ENCODE measurements around the gene CYP2W1.
A peak's percentile ranks its signal among the peaks of the same experiment; 100 is the strongest.
"Not testable (repeated sequence)": the region's sequence is repeated elsewhere in the genome, so short reads cannot be mapped to it uniquely, and the experiment has no call there.

CYP2W1 gene

GRCh38 chr7:983004-983615 lies at the start of gene CYP2W1:
TSS of gene CYP2W1 (plus strand) at chr7:983181. CDS start at chr7:983212, 31 bp downstream.
- no peaks in the 10 kb centered on the region for H3K9me3 Mint-ChIP-seq
- no peaks in the 10 kb centered on the region for H3K4me1 Mint-ChIP-seq
- ATAC-seq (replicated peaks; ENCODE audit: extremely low read depth, poor library complexity, severe bottlenecking) (no peak), DNase-seq (ENCODE audit: low spot score in 2 of 2) (no peak)
- peaks cover 2% of the 10 kb centered on the region for H3K36me3 Mint-ChIP-seq (ENCODE audit: insufficient read depth)
- H3K4me3 Mint-ChIP-seq, result no peak within 1 kb of the TSS
- H3K27me3 Mint-ChIP-seq, result peaks cover 15% of the 10 kb centered on the region
- no peak within 1 kb of the TSS for H3K27ac Mint-ChIP-seq (ENCODE audit: low read depth)

- Mint-ChIP-seq H3K27ac (ENCODE audit: low read depth) (no peak overlapping the region), H3K9me3 (no peaks in the 10 kb centered on the region), H3K27me3 (no peaks in the 10 kb centered on the region), H3K4me1 (peaks cover 18% of the 10 kb centered on the region), H3K4me3 (no peak overlapping the region), H3K36me3 (ENCODE audit: insufficient read depth) (peaks cover 12% of the 10 kb centered on the region)
- DNase-seq (ENCODE audit: low spot score in 2 of 2) (no peak), ATAC-seq (replicated peaks; ENCODE audit: extremely low read depth, poor library complexity, severe bottlenecking) (no peak)
Measured at GRCh38 chr7:934469-935163, 48.4 kb upstream of the CYP2W1 start.

- Mint-ChIP-seq H3K4me3 (no peak overlapping the region), H3K27ac (ENCODE audit: low read depth) (peak overlapping the region; percentile 53), H3K36me3 (ENCODE audit: insufficient read depth) (peaks cover 8% of the 10 kb centered on the region), H3K9me3 (peaks cover 4% of the 10 kb centered on the region), H3K4me1 (peaks cover 18% of the 10 kb centered on the region), H3K27me3 (no peaks in the 10 kb centered on the region)
- DNase-seq (ENCODE audit: low spot score in 2 of 2) (no peak), ATAC-seq (replicated peaks; ENCODE audit: extremely low read depth, poor library complexity, severe bottlenecking) (no peak)
Measured at GRCh38 chr7:935164-935873, 47.7 kb upstream of the CYP2W1 start.

- Mint-ChIP-seq H3K9me3 (peaks cover 5% of the 10 kb centered on the region), H3K4me3 (peak overlapping the region; percentile 13), H3K36me3 (ENCODE audit: insufficient read depth) (peaks cover 8% of the 10 kb centered on the region), H3K4me1 (peaks cover 20% of the 10 kb centered on the region), H3K27me3 (no peaks in the 10 kb centered on the region), H3K27ac (ENCODE audit: low read depth) (peak overlapping the region; percentile 53)
- ATAC-seq (replicated peaks; ENCODE audit: extremely low read depth, poor library complexity, severe bottlenecking), result no peak
- no peak for DNase-seq (ENCODE audit: low spot score in 2 of 2)
Measured at GRCh38 chr7:935874-936385, 47.1 kb upstream of the CYP2W1 start.

- peak overlapping the region; percentile 46 for H3K27ac Mint-ChIP-seq (ENCODE audit: low read depth)
- peak overlapping the region; percentile 13 for H3K4me3 Mint-ChIP-seq
- peaks cover 25% of the 10 kb centered on the region for H3K4me1 Mint-ChIP-seq
Measured at GRCh38 chr7:936386-937054, 46.5 kb upstream of the CYP2W1 start.

GRCh38 chr7:937856-938484 lies 45.0 kb upstream of the CYP2W1 start:
- Mint-ChIP-seq H3K27me3 (no peaks in the 10 kb centered on the region), H3K4me1 (peaks cover 32% of the 10 kb centered on the region), H3K27ac (ENCODE audit: low read depth) (no peak overlapping the region)

More at GRCh38 chr7:936386-937054, 46.5 kb upstream of the CYP2W1 start:
- ATAC-seq (replicated peaks; ENCODE audit: extremely low read depth, poor library complexity, severe bottlenecking) (no peak), DNase-seq (ENCODE audit: low spot score in 2 of 2) (no peak)
- H3K27me3 Mint-ChIP-seq, result no peaks in the 10 kb centered on the region
- peaks cover 8% of the 10 kb centered on the region for H3K36me3 Mint-ChIP-seq (ENCODE audit: insufficient read depth)
- peaks cover 5% of the 10 kb centered on the region for H3K9me3 Mint-ChIP-seq

GRCh38 chr7:938546-939185 lies 44.3 kb upstream of the CYP2W1 start:
- peaks cover 32% of the 10 kb centered on the region for H3K4me1 Mint-ChIP-seq
- H3K9me3 Mint-ChIP-seq, result peaks cover 5% of the 10 kb centered on the region
- no peak overlapping the region for H3K27ac Mint-ChIP-seq (ENCODE audit: low read depth)
- H3K4me3 Mint-ChIP-seq, result no peak overlapping the region
- ATAC-seq (replicated peaks; ENCODE audit: extremely low read depth, poor library complexity, severe bottlenecking), result no peak
- H3K27me3 Mint-ChIP-seq, result no peaks in the 10 kb centered on the region
- peaks cover 6% of the 10 kb centered on the region for H3K36me3 Mint-ChIP-seq (ENCODE audit: insufficient read depth)
- DNase-seq (ENCODE audit: low spot score in 2 of 2), result no peak

More at GRCh38 chr7:937856-938484, 45.0 kb upstream of the CYP2W1 start:
- H3K36me3 Mint-ChIP-seq (ENCODE audit: insufficient read depth), result peaks cover 6% of the 10 kb centered on the region
- DNase-seq (ENCODE audit: low spot score in 2 of 2) (no peak), ATAC-seq (replicated peaks; ENCODE audit: extremely low read depth, poor library complexity, severe bottlenecking) (no peak)
- no peak overlapping the region for H3K4me3 Mint-ChIP-seq
- H3K9me3 Mint-ChIP-seq, result peaks cover 5% of the 10 kb centered on the region

GRCh38 chr7:939843-940242 lies 43.1 kb upstream of the CYP2W1 start:
- H3K4me1 Mint-ChIP-seq, result peaks cover 32% of the 10 kb centered on the region
- H3K36me3 Mint-ChIP-seq (ENCODE audit: insufficient read depth), result peaks cover 6% of the 10 kb centered on the region
- peaks cover 5% of the 10 kb centered on the region for H3K9me3 Mint-ChIP-seq
- DNase-seq (ENCODE audit: low spot score in 2 of 2) (no peak), ATAC-seq (replicated peaks; ENCODE audit: extremely low read depth, poor library complexity, severe bottlenecking) (no peak)
- no peaks in the 10 kb centered on the region for H3K27me3 Mint-ChIP-seq
- H3K27ac Mint-ChIP-seq (ENCODE audit: low read depth), result peak overlapping the region; percentile 83
- no peak overlapping the region for H3K4me3 Mint-ChIP-seq

- Mint-ChIP-seq H3K4me1 (peaks cover 31% of the 10 kb centered on the region), H3K9me3 (peaks cover 5% of the 10 kb centered on the region), H3K36me3 (ENCODE audit: insufficient read depth) (peaks cover 6% of the 10 kb centered on the region), H3K4me3 (no peak overlapping the region), H3K27ac (ENCODE audit: low read depth) (peak overlapping the region; percentile 87), H3K27me3 (no peaks in the 10 kb centered on the region)
- DNase-seq (ENCODE audit: low spot score in 2 of 2) (no peak), ATAC-seq (replicated peaks; ENCODE audit: extremely low read depth, poor library complexity, severe bottlenecking) (no peak)
Measured at GRCh38 chr7:940599-941408, 42.2 kb upstream of the CYP2W1 start.

- not testable (repeated sequence) for H3K36me3 Mint-ChIP-seq (ENCODE audit: insufficient read depth); H3K27ac Mint-ChIP-seq (ENCODE audit: low read depth); DNase-seq (ENCODE audit: low spot score in 2 of 2); H3K4me3 Mint-ChIP-seq; H3K9me3 Mint-ChIP-seq; ATAC-seq (replicated peaks; ENCODE audit: extremely low read depth, poor library complexity, severe bottlenecking); H3K27me3 Mint-ChIP-seq
- H3K4me1 Mint-ChIP-seq, result peaks cover 29% of the 10 kb centered on the region
Measured at GRCh38 chr7:943793-944192, 39.2 kb upstream of the CYP2W1 start.

- Mint-ChIP-seq H3K27me3 (no peaks in the 10 kb centered on the region), H3K9me3 (peaks cover 5% of the 10 kb centered on the region), H3K4me3 (no peak overlapping the region), H3K4me1 (peaks cover 35% of the 10 kb centered on the region), H3K36me3 (ENCODE audit: insufficient read depth) (no peaks in the 10 kb centered on the region), H3K27ac (ENCODE audit: low read depth) (no peak overlapping the region)
- no peak for DNase-seq (ENCODE audit: low spot score in 2 of 2)
- no peak for ATAC-seq (replicated peaks; ENCODE audit: extremely low read depth, poor library complexity, severe bottlenecking)
Measured at GRCh38 chr7:944744-945143, 38.2 kb upstream of the CYP2W1 start.

All from central memory CD8-positive, alpha-beta T cell (primary cell).